Left lobe of liver (tissue), 2 donors: ENCODE data around the gene OR6M1. TPM values are rescaled to one million over a fixed set of nuclear protein-coding genes. Genes with fewer than 3 reads are reported as not detected.

Experiments
- ATAC-seq: fragments of 200-7000 bp; cut with Tn5 transposase; one replicate; pipeline ENCODE4 v1.9.1; 2020; ENCODE audit warnings: mild to moderate bottlenecking, moderate library complexity
- DNase-seq: peaks from one replicate; pipeline ENCODE4 v3.0.0-alpha.2; 2020; ENCODE audit warnings: low spot score
- total RNA-seq: library from RNA; stranded (reverse); gene quantifications from one replicate; pipeline ENCODE4 v1.2.1, GENCODE V29; 2021
- donor health status: DM: no; HTN: no; CAD: no; lungs with moderate emphysema.
- donor health status: DM: no; HTN: yes; CAD: no.

The OR6M1 gene
- total RNA-seq, 1 donor from 2014 or later: not detected

- DNase-seq: no peak
- ATAC-seq: no peak
Measured at GRCh38 chr11:123775715-123776549, 30.2 kb downstream of the OR6M1 start.

GRCh38 chr11:123775289-123775688 is 30.9 kb downstream of the OR6M1 start:
- ATAC-seq (no peak), DNase-seq (no peak)

- no peak for ATAC-seq
- DNase-seq: no peak
Measured at GRCh38 chr11:123773959-123774358, 32.2 kb downstream of the OR6M1 start.

GRCh38 chr11:123773026-123773425 is 33.1 kb downstream of the OR6M1 start:
- ATAC-seq (no peak), DNase-seq (no peak)

DNA sequence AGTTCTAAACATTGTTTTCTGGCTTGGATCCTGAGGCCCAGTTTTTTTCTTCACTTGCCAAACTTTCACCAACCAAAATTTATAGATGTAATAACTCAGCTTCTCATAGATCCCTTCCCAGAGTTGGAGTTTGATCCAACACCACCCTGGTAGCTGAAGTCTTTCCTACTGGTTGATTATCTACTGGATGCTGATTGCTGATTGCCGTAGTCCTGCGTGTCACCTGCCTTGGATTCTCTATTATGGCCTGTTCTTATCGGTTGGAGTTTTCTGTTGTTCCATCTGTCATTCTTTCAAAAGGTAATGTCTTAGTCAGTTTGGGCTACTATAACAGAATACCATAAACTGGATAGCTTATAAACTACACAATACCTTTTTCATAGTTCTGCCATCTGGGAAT is 34.5 kb downstream of the OR6M1 start:
- DNase-seq (no peak), ATAC-seq (no peak)

- ATAC-seq (no peak), DNase-seq (no peak)
Measured at GRCh38 chr11:123770712-123771111, 35.4 kb downstream of the OR6M1 start.

DNA sequence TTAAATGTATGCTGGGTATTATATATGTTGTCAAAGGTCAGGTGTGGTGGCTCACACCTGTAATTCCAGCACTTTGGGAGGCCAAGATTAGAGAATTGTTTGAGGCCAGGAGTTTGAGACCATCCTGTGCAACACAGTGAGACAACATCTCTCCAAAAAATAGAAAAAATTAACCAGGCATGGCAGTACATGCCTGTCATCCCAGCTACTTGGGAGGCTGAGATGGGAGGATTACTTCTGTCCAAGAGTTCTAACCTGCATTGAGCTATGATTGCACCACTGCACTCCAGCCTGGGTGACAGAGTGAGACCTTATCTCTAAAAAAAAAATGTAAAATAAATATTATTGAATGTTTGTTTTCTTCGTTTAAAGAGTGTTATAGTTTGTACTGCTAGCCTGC is 40.5 kb downstream of the OR6M1 start:
- ATAC-seq (no peak), DNase-seq (no peak)

DNA sequence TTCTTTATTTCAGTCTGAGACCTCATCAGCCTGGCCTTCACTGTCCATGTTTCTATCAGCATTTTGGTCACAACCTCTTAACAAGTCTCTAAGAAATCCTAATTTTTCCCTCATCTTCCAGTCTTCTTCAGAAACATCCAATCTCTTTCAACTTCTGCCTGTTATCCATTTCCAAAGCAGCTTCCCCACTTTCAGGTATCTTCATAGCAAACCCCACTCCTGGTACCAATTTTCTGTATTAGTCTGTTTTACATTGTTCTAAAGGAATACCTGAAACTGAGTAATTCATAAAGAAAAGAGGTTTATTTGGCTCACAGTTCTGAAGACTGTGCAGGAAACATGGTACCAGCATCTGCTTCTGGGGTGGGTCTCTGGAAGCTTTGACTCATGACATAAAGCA is 43.7 kb downstream of the OR6M1 start:
- no peak for DNase-seq
- ATAC-seq: no peak

DNA sequence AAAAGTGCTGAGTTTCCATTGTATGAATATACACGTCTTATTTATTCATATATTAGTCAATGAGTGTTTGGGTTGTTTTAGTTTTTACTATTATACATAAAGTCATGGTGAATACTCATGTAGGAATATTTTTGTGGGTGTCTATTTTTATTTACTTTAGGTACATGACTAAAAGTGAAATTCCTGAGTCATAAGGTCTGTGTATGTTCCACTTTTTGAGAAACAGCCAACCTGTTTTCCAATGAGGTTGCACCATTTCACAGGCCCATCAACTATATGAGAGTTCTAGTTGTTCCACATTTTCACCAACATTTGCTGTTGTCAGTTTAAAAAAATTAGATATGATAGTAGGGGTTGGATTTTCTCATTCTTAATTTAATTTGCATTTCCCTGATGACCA is 45.3 kb downstream of the OR6M1 start:
- no peak for ATAC-seq

GRCh38 chr11:123757976-123758375 is 48.2 kb downstream of the OR6M1 start:
- ATAC-seq (no peak), DNase-seq (no peak)

More for the DNA sequence above, 45.3 kb downstream of the OR6M1 start:
- DNase-seq: no peak

GRCh38 chr11:123755813-123756212 is 50.3 kb downstream of the OR6M1 start:
- no peak for ATAC-seq
- DNase-seq: no peak

Other genes starting within 250 kb of the OR6M1 start
- gene SCN3B, start 151.7 kb downstream of the OR6M1 start, total RNA-seq: not detected
- 3.4 TPM for gene ZNF202, start 64.7 kb downstream of the OR6M1 start, total RNA-seq
- gene OR6X1, start 51.8 kb downstream of the OR6M1 start, total RNA-seq: not detected
- not detected for gene TMEM225, start 79.3 kb upstream of the OR6M1 start, total RNA-seq
- gene OR8D4, start 95.8 kb upstream of the OR6M1 start, total RNA-seq: not detected
- not detected for gene OR4D5, start 133.3 kb upstream of the OR6M1 start, total RNA-seq
- gene OR6T1, start 137.5 kb upstream of the OR6M1 start, total RNA-seq: not detected
- gene OR10S1, start 171.4 kb upstream of the OR6M1 start, total RNA-seq: not detected
- gene OR10G6, start 188.8 kb upstream of the OR6M1 start, total RNA-seq: not detected
- not detected for gene OR10G4, start 206.6 kb upstream of the OR6M1 start, total RNA-seq
- gene OR10G9, start 216.7 kb upstream of the OR6M1 start, total RNA-seq: not detected
- not detected for gene OR10G8, start 220.4 kb upstream of the OR6M1 start, total RNA-seq
- not detected for gene OR10G7, start 235.0 kb upstream of the OR6M1 start, total RNA-seq